Endothelial cell of umbilical vein (primary cell): ENCODE measurements around the gene MID1. TPM values are rescaled to one million over a fixed set of nuclear protein-coding genes. Genes with fewer than 3 reads are reported as not detected.
A peak's percentile ranks its signal among the peaks of the same experiment; 100 is the strongest.

ENCODE experiments used
- BruUV-seq: library from RNA; stranded (reverse); fragments of 400-500 nt; replicated peaks from 2 replicates; lab custom pipeline; 2021; lab: Mats Ljungman, UMichigan
- CTCF ChIA-PET: fragments of 300-600, 350-600 bp; sonication (Branson Sonifier 250); formaldehyde crosslinking; loops from one replicate; lab custom pipeline; 2021; ENCODE audit warnings: antibody characterized with exemption, inconsistent platforms; lab: Charles Lee
- POLR2A ChIA-PET: fragments of 300-600, 350-600 bp; sonication (Branson Sonifier 250); formaldehyde crosslinking; loops from one replicate; lab custom pipeline; 2021; ENCODE audit warnings: antibody characterized with exemption, inconsistent platforms; lab: Charles Lee
- DNase-seq: peaks from one replicate; pipeline ENCODE4 v3.0.0-alpha.2; 2011; ENCODE audit warnings: low read depth, low spot score
- FAIRE-seq: peaks from 2 replicates; lab custom pipeline; 2011; peaks lifted over from hg19 to GRCh38; lab: Jason Lieb, UNC
- H2AFZ ChIP-seq: 2 replicates; pipeline ENCODE4 v1.6.0; 2012; ENCODE audit warnings: low read depth, low read length, control low read depth, inconsistent platforms
- H3K27ac ChIP-seq: 2 replicates; pipeline ENCODE4 v1.5.1; 2011; ENCODE audit warnings: low read depth, mild to moderate bottlenecking, control low read depth, low read length, moderate library complexity; ENCODE audit not compliant: insufficient read depth
- H3K27me3 ChIP-seq, 2 experiments: 2 replicates each; pipeline versions ENCODE4 v1.6.0 to v1.6.1; 2011; ENCODE audit warnings: low read length in 2 of 2, mixed read lengths in 1 of 2; ENCODE audit not compliant: control insufficient read depth in 2 of 2, insufficient read depth in 2 of 2
- H3K36me3 ChIP-seq, 2 experiments: 2 replicates in 1 of 2; 3 replicates in 1 of 2; pipeline ENCODE4 v1.5.1; 2011; ENCODE audit warnings: low read length in 2 of 2, mild to moderate bottlenecking in 1 of 2, moderate library complexity in 1 of 2; ENCODE audit not compliant: control insufficient read depth in 2 of 2, insufficient read depth in 2 of 2; ENCODE audit errors: extremely low read depth in 1 of 2
- H3K4me1 ChIP-seq: 3 replicates; pipeline ENCODE4 v1.5.1; 2011; ENCODE audit warnings: mild to moderate bottlenecking, low read length; ENCODE audit not compliant: control insufficient read depth, insufficient read depth; ENCODE audit errors: extremely low read depth
- H3K4me2 ChIP-seq: 2 replicates; pipeline ENCODE4 v1.6.1; 2011; ENCODE audit warnings: low read length, control low read depth, mixed read lengths; ENCODE audit not compliant: insufficient read depth
- H3K4me3 ChIP-seq, 3 experiments: fragments of 200-600 bp in 1 of 3; sonication (generic), shearing (Covaris generic) in 1 of 3; replicated peaks in 1 of 3; 2 replicates each; pipeline ENCODE4 v1.5.1; 2011 to 2016; ENCODE audit warnings: control low read depth in 3 of 3, low read length in 3 of 3, mild to moderate bottlenecking in 2 of 3, inconsistent platforms in 1 of 3, low read depth in 1 of 3, moderate library complexity in 1 of 3; ENCODE audit not compliant: insufficient read depth in 1 of 3
- H3K79me2 ChIP-seq: 2 replicates; pipeline ENCODE4 v1.6.0; 2012; ENCODE audit warnings: low read length, inconsistent platforms; ENCODE audit not compliant: control insufficient read depth, insufficient read depth
- H3K9ac ChIP-seq: replicated peaks from 2 replicates; pipeline ENCODE3; 2011; ENCODE audit warnings: low read length, control low read depth; ENCODE audit not compliant: insufficient read depth; ENCODE audit errors: extremely low read depth
- H3K9me1 ChIP-seq: replicated peaks from 3 replicates; pipeline ENCODE4 v1.6.0; 2011; ENCODE audit warnings: mild to moderate bottlenecking, low read length; ENCODE audit not compliant: control insufficient read depth, insufficient read depth; ENCODE audit errors: extremely low read depth
- H3K9me3 ChIP-seq: replicated peaks from 2 replicates; pipeline ENCODE4 v1.5.1; 2012; ENCODE audit warnings: low read length, inconsistent platforms; ENCODE audit not compliant: control insufficient read depth, insufficient read depth
- H4K20me1 ChIP-seq: replicated peaks from 2 replicates; pipeline ENCODE3; 2011; ENCODE audit warnings: mild to moderate bottlenecking, low read length; ENCODE audit not compliant: control insufficient read depth, insufficient read depth; ENCODE audit errors: extremely low read depth
- EZH2 ChIP-seq: IDR thresholded peaks from 2 replicates; pipeline ENCODE4 v1.6.1; 2012; ENCODE audit warnings: borderline replicate concordance, low read depth, mild to moderate bottlenecking, moderate library complexity, low read length, inconsistent platforms; ENCODE audit not compliant: severe bottlenecking
- GATA2 ChIP-seq: IDR thresholded peaks from 2 replicates; pipeline ENCODE4 v1.7.0; 2011; ENCODE audit warnings: low read depth, mild to moderate bottlenecking, moderate library complexity, mixed read lengths, low read length; ENCODE audit not compliant: insufficient read length, insufficient read depth
- JUN ChIP-seq: IDR thresholded peaks from 2 replicates; pipeline ENCODE4 v1.6.1; 2011; ENCODE audit warnings: borderline replicate concordance, low read depth; ENCODE audit not compliant: insufficient read length, insufficient read depth
- POLR2A ChIP-seq: IDR thresholded peaks from 2 replicates; pipeline ENCODE4 v1.6.1; 2012; ENCODE audit warnings: low read depth, mild to moderate bottlenecking, control low read depth, low read length
- POLR2AphosphoS5 ChIP-seq: IDR thresholded peaks from 2 replicates; pipeline ENCODE4 v1.6.1; 2012; ENCODE audit warnings: low read depth, mild to moderate bottlenecking, control low read depth, low read length, moderate library complexity; ENCODE audit not compliant: insufficient read depth
- dilution Hi-C: fragments of 300-500 bp; cut with MboI; formaldehyde crosslinking; loops from one replicate; pipeline ENCODE4 v1.15.0; 2019; ENCODE audit warnings: low sequenced_read_pairs; ENCODE audit not compliant: extremely low pct_ligation_motif_present
- intact Hi-C: fragments of 100-400 bp; cut with micrococcal nuclease; formaldehyde crosslinking; loops from one replicate; pipeline ENCODE4 v1.10.0; 2022
- polyA plus RNA-seq, 4 experiments: library from polyadenylated mRNA; depleted of rRNA in 3 of 4; stranded (reverse) in 3 of 4; unstranded in 1 of 4; fragments of >200 nt; gene quantifications; 2 replicates each; pipeline versions ENCODE4 v1.2.1 to v1.2.3, GENCODE V29; 2011 to 2012; ENCODE audit warnings: missing spikeins in 1 of 4
- total RNA-seq: library from RNA; stranded (reverse); gene quantifications from 2 replicates; pipeline ENCODE4 v1.2.3, GENCODE V29; 2021
- TF ChIP-seq, protein P1 (sequence below): IDR thresholded peaks from 2 replicates; pipeline ENCODE4 v1.6.1; 2011; ENCODE audit not compliant: insufficient read depth, insufficient read length

Gene MID1
- total and polyA plus RNA-seq, 2 donors (not counting 3 experiments of a cell fraction or from before 2014, with no cell fraction given): 21.3 to 29.8 TPM

- TF ChIP-seq, protein P1, sequence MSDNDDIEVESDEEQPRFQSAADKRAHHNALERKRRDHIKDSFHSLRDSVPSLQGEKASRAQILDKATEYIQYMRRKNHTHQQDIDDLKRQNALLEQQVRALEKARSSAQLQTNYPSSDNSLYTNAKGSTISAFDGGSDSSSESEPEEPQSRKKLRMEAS: no peak
- no peaks in the 10 kb centered on the region for H3K36me3 ChIP-seq
- no peaks in the 10 kb centered on the region for H4K20me1 ChIP-seq
- POLR2A ChIA-PET: no interaction called here
- no peaks in the 10 kb centered on the region for H3K9me3 ChIP-seq
- peak overlapping the region; percentile 8 for H2AFZ ChIP-seq
- H3K4me3 ChIP-seq: peak overlapping the region in 2 of 3 experiments; percentile 43 to 94
- intact Hi-C loops: loop anchor here (1.0 to 10.0 kb wide), 8 partner anchors 40 to 634 kb away; partner anchors contain the start of gene HCCS
- DNase-seq (peak; percentile 48), FAIRE-seq (peak; percentile 50)
- no peaks in the 10 kb centered on the region for H3K27me3 ChIP-seq
- peaks cover 15% of the 10 kb centered on the region for H3K79me2 ChIP-seq
- peaks cover 23% of the 10 kb centered on the region for H3K4me1 ChIP-seq
- BruUV-seq: no TSS peak
- H3K27ac ChIP-seq: peak overlapping the region; percentile 71
- peak overlapping the region; percentile 89 for H3K9ac ChIP-seq
- H3K4me2 ChIP-seq: peak overlapping the region; percentile 86
- CTCF ChIA-PET: interaction anchor here (0.8 to 4.1 kb wide), 8 partner anchors 14 to 499 kb away, joined by 3 to 18 read pairs (median 6); no protein-coding TSS in a partner anchor
- no peaks in the 10 kb centered on the region for H3K9me1 ChIP-seq
- dilution Hi-C loops: no loop called here
Observed at GRCh38 chrX:10618961-10619360, 1.4 kb downstream of the MID1 start.

GRCh38 chrX:10617999-10618351 lies 2.4 kb downstream of the MID1 start:
- H3K4me1 ChIP-seq: peaks cover 23% of the 10 kb centered on the region
- no peaks in the 10 kb centered on the region for H3K9me3 ChIP-seq
- FAIRE-seq (peak; percentile 59), DNase-seq (peak; percentile 52)
- H3K27ac ChIP-seq: peak overlapping the region; percentile 19
- CTCF ChIA-PET: interaction anchor here (0.9 to 4.1 kb wide), 7 partner anchors 15 to 483 kb away, joined by 3 to 17 read pairs (median 5); no protein-coding TSS in a partner anchor
- dilution Hi-C loops (no loop called here), intact Hi-C loops (loop anchor here (2.0 to 10.0 kb wide), 8 partner anchors 39 to 633 kb away; partner anchors contain the start of gene HCCS)
- no peaks in the 10 kb centered on the region for H3K36me3 ChIP-seq
- peak overlapping the region; percentile 86 for H3K4me2 ChIP-seq
- H3K4me3 ChIP-seq: peak overlapping the region in 2 of 3 experiments; percentile 43 to 94
- POLR2A ChIA-PET: no interaction called here
- TF ChIP-seq EZH2 (no peak), GATA2 (no peak), POLR2AphosphoS5 (no peak), POLR2A (no peak), JUN (no peak)
- TF ChIP-seq, protein P1: no peak
- H2AFZ ChIP-seq: no peak overlapping the region
- H3K79me2 ChIP-seq: peaks cover 21% of the 10 kb centered on the region
- no TSS peak for BruUV-seq
- no peaks in the 10 kb centered on the region for H3K9me1 ChIP-seq
- no peaks in the 10 kb centered on the region for H3K27me3 ChIP-seq
- H3K9ac ChIP-seq: peak overlapping the region; percentile 89
- H4K20me1 ChIP-seq: no peaks in the 10 kb centered on the region
